Measurements from ENCODE around the gene DMAP1.
A peak's percentile ranks its signal among the peaks of the same experiment; 100 is the strongest.

Gene DMAP1

GRCh38 chr1:44256762-44257554, 43.7 kb downstream of the DMAP1 start:
- no peak for DNase-seq

DNA sequence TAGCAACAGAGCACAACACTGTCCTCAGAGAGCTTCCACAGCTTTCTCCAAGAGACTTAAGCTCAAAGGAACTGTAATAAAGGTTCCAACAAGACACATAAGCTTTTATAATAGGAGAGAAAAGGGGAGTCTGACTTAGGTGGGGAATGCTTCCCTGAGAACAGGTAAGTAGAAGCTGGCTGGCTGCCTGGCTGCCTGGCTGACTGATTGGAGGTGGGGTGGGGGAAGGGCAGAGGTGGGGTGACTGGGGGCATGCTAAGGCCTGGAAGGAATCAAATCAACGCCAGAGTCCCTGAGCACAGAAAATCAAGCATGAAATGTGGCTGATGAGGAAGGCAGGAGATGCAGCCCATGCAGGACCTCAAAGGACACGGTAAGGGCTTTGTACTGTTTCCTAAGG, 45.8 kb downstream of the DMAP1 start:
- no peak for DNase-seq

- DNase-seq: no peak
These were observed 47.5 kb downstream of the DMAP1 start for GRCh38 chr1:44260792-44261170.

GRCh38 chr1:44261171-44261817, 48.0 kb downstream of the DMAP1 start:
- DNase-seq: no peak

GRCh38 chr1:44261962-44262361, 48.7 kb downstream of the DMAP1 start:
- no peak for DNase-seq

DNA sequence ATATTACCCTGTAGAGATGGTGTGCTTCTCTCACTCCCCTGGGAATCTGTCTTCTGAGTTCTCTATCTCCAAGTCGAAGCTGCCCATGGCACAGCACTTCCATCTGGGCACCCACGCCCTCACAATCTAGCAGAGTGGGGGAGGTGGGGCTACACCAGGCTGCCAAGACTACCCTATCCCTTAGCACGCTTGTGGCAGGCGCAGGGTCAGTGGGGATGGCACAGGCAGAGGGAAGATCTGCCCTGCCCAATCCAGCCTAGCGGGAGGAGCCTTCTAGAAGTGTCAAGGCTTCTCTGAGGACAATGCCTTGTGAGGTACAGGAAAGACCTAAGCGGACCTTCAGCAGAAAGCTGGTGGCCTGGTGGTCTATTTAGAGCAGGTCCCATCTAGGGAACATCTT, 49.1 kb downstream of the DMAP1 start:
- no peak for DNase-seq

GRCh38 chr1:44262816-44263567, 49.7 kb downstream of the DMAP1 start:
- peak in 1 of 14 donors; percentile 69 for DNase-seq

GRCh38 chr1:44263568-44264450, 50.5 kb downstream of the DMAP1 start:
- no peak for DNase-seq

- no peak for DNase-seq
These were observed 51.1 kb downstream of the DMAP1 start for GRCh38 chr1:44264451-44264771.

- no peak for DNase-seq
These were observed 52.5 kb downstream of the DMAP1 start for GRCh38 chr1:44265656-44266358.

GRCh38 chr1:44266400-44267344, 53.4 kb downstream of the DMAP1 start:
- no peak for DNase-seq

DNA sequence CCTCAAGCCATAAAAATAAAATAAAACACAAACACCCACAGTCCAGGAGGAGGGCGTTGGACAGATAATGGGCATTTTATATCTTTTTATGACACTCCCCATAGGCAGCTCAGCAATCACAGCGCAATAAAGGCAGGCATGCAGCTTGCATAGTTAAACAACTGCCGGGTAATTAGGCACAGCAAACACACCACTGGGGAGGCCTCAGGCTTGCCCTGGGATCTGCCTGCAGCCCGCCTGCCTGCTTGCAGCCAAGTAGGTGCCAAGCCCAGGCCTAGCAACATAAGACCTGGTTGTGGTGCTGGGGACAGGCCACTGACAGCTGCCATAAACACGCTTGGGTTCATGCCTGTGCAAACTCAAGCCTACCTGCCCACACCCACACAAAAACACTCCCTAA, 54.2 kb downstream of the DMAP1 start:
- no peak for DNase-seq

DNA sequence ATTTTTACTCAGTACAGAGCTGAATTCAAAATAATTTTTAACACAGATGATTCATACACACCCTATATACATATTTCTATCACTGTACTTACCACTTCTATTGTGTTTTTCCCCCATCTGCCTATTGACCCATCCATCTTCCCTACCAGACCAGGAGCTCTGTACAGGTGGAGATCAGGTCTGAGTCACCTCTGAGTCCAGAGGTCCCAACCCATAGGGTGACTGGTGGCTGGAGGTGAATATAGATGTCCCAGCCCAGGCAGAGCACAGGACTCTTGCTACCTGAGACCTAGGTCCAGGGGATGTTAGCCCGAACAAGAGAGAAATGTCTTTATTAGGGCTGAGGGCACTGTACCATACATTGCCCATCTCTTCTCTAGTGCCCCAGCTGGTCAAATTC, 54.8 kb downstream of the DMAP1 start:
- no peak for DNase-seq
